ENCODE data around the gene EPS8L2. TPM values are rescaled to one million over a fixed set of nuclear protein-coding genes. Genes with fewer than 3 reads are reported as not detected.
"Not testable (repeated sequence)": the region's sequence is repeated elsewhere in the genome, so short reads cannot be mapped to it uniquely, and the experiment has no call there.

EPS8L2 gene
- total RNA-seq, 1 experiment from 2014 or later: 92.8 TPM

- H3K27me3 ChIP-seq (ENCODE audit: insufficient read depth, low read length): no peaks in the 10 kb centered on the region
- H3K27me3 Mint-ChIP-seq (ENCODE audit: low read depth): no peaks in the 10 kb centered on the region; the same call in 1 of the 2 replicates
- H3K27ac Mint-ChIP-seq: peak overlapping the region; percentile 51 to 68 (median 57); a peak in 3 of 7 replicates
- H3K27ac ChIP-seq (ENCODE audit: insufficient read length, low read depth, low read length): no peak overlapping the region
- no peak overlapping the region for H3K4me2 ChIP-seq (ENCODE audit: insufficient read depth, insufficient read length, low read length)
- no peak overlapping the region for H3K14ac ChIP-seq (ENCODE audit: insufficient read depth, low read length)
- no peak overlapping the region for H4K8ac ChIP-seq (replicated peaks; ENCODE audit: insufficient read length, low read depth, low read length)
- no peak overlapping the region for H3K4me3 Mint-ChIP-seq
- no peaks in the 10 kb centered on the region for H3K9me3 ChIP-seq (ENCODE audit: control insufficient read depth, low read depth, low read length)
- peaks cover 21 to 30% of the 10 kb centered on the region in 2 experiments for H3K4me1 Mint-ChIP-seq
- H3K9ac ChIP-seq (ENCODE audit: extremely low read depth, insufficient read length, low read length): no peak overlapping the region
- no peak overlapping the region for H2AFZ ChIP-seq (ENCODE audit: low read length)
- no peak overlapping the region for H2BK12ac ChIP-seq (ENCODE audit: insufficient read length, low read depth, low read length)
- peaks cover 38 to 60% (median 48%) of the 10 kb centered on the region in 3 experiments for H3K36me3 Mint-ChIP-seq (ENCODE audit: insufficient read depth in 1 of 3, low read depth in 3 of 3)
- H4K5ac ChIP-seq (ENCODE audit: insufficient read length, low read depth, low read length): no peak overlapping the region
- H2BK5ac ChIP-seq (ENCODE audit: insufficient read length, low read length): no peak overlapping the region
- H2BK120ac ChIP-seq (ENCODE audit: low read depth, low read length, poor library complexity, severe bottlenecking): no peak overlapping the region
- DNase-seq: no peak
- no peaks in the 10 kb centered on the region; a peak in 2 of 5 replicates for H3K9me3 Mint-ChIP-seq
- H3K79me2 ChIP-seq (ENCODE audit: insufficient read depth, low read length): peaks cover 13% of the 10 kb centered on the region; the same call in 1 of the 2 replicates
- no peak overlapping the region for H3K23ac ChIP-seq (ENCODE audit: insufficient read length, low read depth, low read length)
- peaks cover 6% of the 10 kb centered on the region; the same call in 1 of the 2 replicates for H3K4me1 ChIP-seq (ENCODE audit: insufficient read depth, low read length)
- no peak overlapping the region for H4K91ac ChIP-seq (ENCODE audit: insufficient read length, low read depth, low read length)
- no peaks in the 10 kb centered on the region for H4K20me1 ChIP-seq (ENCODE audit: control insufficient read depth, insufficient read depth, insufficient read length)
- H3K4ac ChIP-seq (ENCODE audit: low read depth, low read length): no peak overlapping the region
- no peak overlapping the region for H2BK15ac ChIP-seq (ENCODE audit: low read depth, low read length)
- no peak overlapping the region for H2AK5ac ChIP-seq (ENCODE audit: insufficient read length, low read length)
- H3K23me2 ChIP-seq (ENCODE audit: insufficient read length, low read depth, low read length, poor library complexity, severe bottlenecking): no peaks in the 10 kb centered on the region
- H3K18ac ChIP-seq (ENCODE audit: insufficient read length, low read depth, low read length): no peak overlapping the region
- TF ChIP-seq, protein P1, sequence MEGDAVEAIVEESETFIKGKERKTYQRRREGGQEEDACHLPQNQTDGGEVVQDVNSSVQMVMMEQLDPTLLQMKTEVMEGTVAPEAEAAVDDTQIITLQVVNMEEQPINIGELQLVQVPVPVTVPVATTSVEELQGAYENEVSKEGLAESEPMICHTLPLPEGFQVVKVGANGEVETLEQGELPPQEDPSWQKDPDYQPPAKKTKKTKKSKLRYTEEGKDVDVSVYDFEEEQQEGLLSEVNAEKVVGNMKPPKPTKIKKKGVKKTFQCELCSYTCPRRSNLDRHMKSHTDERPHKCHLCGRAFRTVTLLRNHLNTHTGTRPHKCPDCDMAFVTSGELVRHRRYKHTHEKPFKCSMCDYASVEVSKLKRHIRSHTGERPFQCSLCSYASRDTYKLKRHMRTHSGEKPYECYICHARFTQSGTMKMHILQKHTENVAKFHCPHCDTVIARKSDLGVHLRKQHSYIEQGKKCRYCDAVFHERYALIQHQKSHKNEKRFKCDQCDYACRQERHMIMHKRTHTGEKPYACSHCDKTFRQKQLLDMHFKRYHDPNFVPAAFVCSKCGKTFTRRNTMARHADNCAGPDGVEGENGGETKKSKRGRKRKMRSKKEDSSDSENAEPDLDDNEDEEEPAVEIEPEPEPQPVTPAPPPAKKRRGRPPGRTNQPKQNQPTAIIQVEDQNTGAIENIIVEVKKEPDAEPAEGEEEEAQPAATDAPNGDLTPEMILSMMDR (conservative IDR thresholded peaks at IDR 0.05): no peak
- no peak overlapping the region for H2BK20ac ChIP-seq (ENCODE audit: low read depth, low read length, poor library complexity, severe bottlenecking)
- WGBS (ENCODE audit: extremely low coverage, insufficient read length, low lambda C conversion rate): no CpG with 5 or more reads among the region's 7 CpGs
- H3K79me1 ChIP-seq (ENCODE audit: insufficient read depth, low read depth, low read length, poor library complexity, severe bottlenecking): peaks cover 3% of the 10 kb centered on the region
- H3T11ph ChIP-seq (ENCODE audit: low read length): no peak overlapping the region
- no peak overlapping the region for H3K56ac ChIP-seq (ENCODE audit: insufficient read length, low read depth, low read length)
These were observed 16.4 kb upstream of the EPS8L2 start for GRCh38 chr11:689625-690024.

- H3K79me1 ChIP-seq (ENCODE audit: insufficient read depth, low read depth, low read length, poor library complexity, severe bottlenecking); H2BK120ac ChIP-seq (ENCODE audit: low read depth, low read length, poor library complexity, severe bottlenecking); DNase-seq; H3K4ac ChIP-seq (ENCODE audit: low read depth, low read length); H4K8ac ChIP-seq (replicated peaks; ENCODE audit: insufficient read length, low read depth, low read length); H3K9ac ChIP-seq (ENCODE audit: extremely low read depth, insufficient read length, low read length); H2BK20ac ChIP-seq (ENCODE audit: low read depth, low read length, poor library complexity, severe bottlenecking); H4K20me1 ChIP-seq (ENCODE audit: control insufficient read depth, insufficient read depth, insufficient read length); H3K27ac Mint-ChIP-seq; H3K4me1 ChIP-seq (ENCODE audit: insufficient read depth, low read length); H3K4me3 Mint-ChIP-seq; H3K9me3 Mint-ChIP-seq; H3K18ac ChIP-seq (ENCODE audit: insufficient read length, low read depth, low read length); H2BK5ac ChIP-seq (ENCODE audit: insufficient read length, low read length); H2BK12ac ChIP-seq (ENCODE audit: insufficient read length, low read depth, low read length); H3K14ac ChIP-seq (ENCODE audit: insufficient read depth, low read length); H3K23me2 ChIP-seq (ENCODE audit: insufficient read length, low read depth, low read length, poor library complexity, severe bottlenecking); H4K5ac ChIP-seq (ENCODE audit: insufficient read length, low read depth, low read length); H3T11ph ChIP-seq (ENCODE audit: low read length); H2BK15ac ChIP-seq (ENCODE audit: low read depth, low read length); H3K27ac ChIP-seq (ENCODE audit: insufficient read length, low read depth, low read length); H3K27me3 ChIP-seq (ENCODE audit: insufficient read depth, low read length); H2AK5ac ChIP-seq (ENCODE audit: insufficient read length, low read length); H3K23ac ChIP-seq (ENCODE audit: insufficient read length, low read depth, low read length); H3K56ac ChIP-seq (ENCODE audit: insufficient read length, low read depth, low read length); H3K27me3 Mint-ChIP-seq (ENCODE audit: low read depth); H3K9me3 ChIP-seq (ENCODE audit: control insufficient read depth, low read depth, low read length); H2AFZ ChIP-seq (ENCODE audit: low read length); H4K91ac ChIP-seq (ENCODE audit: insufficient read length, low read depth, low read length); H3K4me2 ChIP-seq (ENCODE audit: insufficient read depth, insufficient read length, low read length): not testable (repeated sequence)
- WGBS (ENCODE audit: extremely low coverage, insufficient read length, low lambda C conversion rate): no CpG with 5 or more reads among the region's 3 CpGs
- H3K79me2 ChIP-seq (ENCODE audit: insufficient read depth, low read length): peaks cover 13% of the 10 kb centered on the region; the same call in 1 of the 2 replicates
- Mint-ChIP-seq H3K4me1 (peaks cover 20 to 28% of the 10 kb centered on the region in 2 experiments), H3K36me3 (ENCODE audit: insufficient read depth in 1 of 3, low read depth in 3 of 3) (peaks cover 36 to 58% (median 46%) of the 10 kb centered on the region in 3 experiments)
These were observed 15.8 kb upstream of the EPS8L2 start for GRCh38 chr11:690244-690643.
